ENCODE results near the gene SYNGR1.

DNA sequence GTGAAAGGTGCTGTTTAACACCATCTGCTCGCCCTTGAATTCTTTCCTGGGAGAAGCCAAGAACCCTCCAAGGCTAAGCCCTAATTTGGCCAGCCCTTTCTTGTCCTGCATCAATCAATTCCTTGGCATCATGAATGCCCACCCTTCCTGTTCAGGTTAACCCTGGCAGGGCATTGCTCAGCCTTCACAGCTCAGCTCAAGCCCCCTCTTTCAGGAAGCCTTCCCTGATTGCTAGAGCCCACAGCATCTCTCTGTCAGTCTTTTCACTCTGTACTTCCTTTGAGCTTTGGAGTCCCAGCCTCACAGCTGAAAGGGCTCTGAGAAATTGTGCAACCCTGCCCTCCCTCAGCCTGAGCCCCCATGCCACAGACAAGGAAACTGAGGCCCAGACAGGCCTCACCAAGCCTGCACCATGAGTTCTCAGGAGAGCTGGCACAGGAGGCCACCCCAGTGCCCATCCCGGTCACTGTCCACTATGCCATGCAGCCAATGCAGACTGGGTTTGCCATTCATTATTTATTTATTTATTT lies 47.3 kb upstream of the SYNGR1 start:
- TF ChIP-seq, protein P1, sequence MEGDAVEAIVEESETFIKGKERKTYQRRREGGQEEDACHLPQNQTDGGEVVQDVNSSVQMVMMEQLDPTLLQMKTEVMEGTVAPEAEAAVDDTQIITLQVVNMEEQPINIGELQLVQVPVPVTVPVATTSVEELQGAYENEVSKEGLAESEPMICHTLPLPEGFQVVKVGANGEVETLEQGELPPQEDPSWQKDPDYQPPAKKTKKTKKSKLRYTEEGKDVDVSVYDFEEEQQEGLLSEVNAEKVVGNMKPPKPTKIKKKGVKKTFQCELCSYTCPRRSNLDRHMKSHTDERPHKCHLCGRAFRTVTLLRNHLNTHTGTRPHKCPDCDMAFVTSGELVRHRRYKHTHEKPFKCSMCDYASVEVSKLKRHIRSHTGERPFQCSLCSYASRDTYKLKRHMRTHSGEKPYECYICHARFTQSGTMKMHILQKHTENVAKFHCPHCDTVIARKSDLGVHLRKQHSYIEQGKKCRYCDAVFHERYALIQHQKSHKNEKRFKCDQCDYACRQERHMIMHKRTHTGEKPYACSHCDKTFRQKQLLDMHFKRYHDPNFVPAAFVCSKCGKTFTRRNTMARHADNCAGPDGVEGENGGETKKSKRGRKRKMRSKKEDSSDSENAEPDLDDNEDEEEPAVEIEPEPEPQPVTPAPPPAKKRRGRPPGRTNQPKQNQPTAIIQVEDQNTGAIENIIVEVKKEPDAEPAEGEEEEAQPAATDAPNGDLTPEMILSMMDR (IDR thresholded peaks at IDR 0.05) = no peak
- TF ChIP-seq EP300 (IDR thresholded peaks at IDR 0.05) (no peak), POLR2A (IDR thresholded peaks at IDR 0.05) (no peak)
